GM12878 (cell line): Measurements from ENCODE around the gene CNTNAP2. TPM values are rescaled to one million over a fixed set of nuclear protein-coding genes. Genes with fewer than 3 reads are reported as not detected.

Source experiments
- ATAC-seq: fragments of 200-7000 bp; cut with Tn5 transposase; 3 replicates; pipeline ENCODE4 v1.9.1; 2020; ENCODE audit warnings: mild to moderate bottlenecking, moderate library complexity
- BruUV-seq: library from RNA; stranded (reverse); fragments of 400-500 nt; replicated peaks from 2 replicates; lab custom pipeline; 2021; lab: Mats Ljungman, UMichigan
- CTCF ChIA-PET: fragments of 300-600 bp; sonication (Branson Sonifier 250); formaldehyde crosslinking; extraction: SDS; loops from one replicate; lab custom pipeline; 2021; ENCODE audit warnings: inconsistent platforms; lab: Yijun Ruan, JAX
- POLR2A ChIA-PET: fragments of 350-600 bp; formaldehyde crosslinking; extraction: SDS; loops from one replicate; lab custom pipeline; 2021; ENCODE audit warnings: inconsistent platforms; lab: Charles Lee
- RAD21 ChIA-PET: fragments of 300-600 bp; sonication (Branson Sonifier 250); formaldehyde crosslinking; loops from one replicate; lab custom pipeline; 2023; ENCODE audit warnings: antibody characterized with exemption; ENCODE audit not compliant: unreplicated experiment; lab: Charles Lee
- SMC1A ChIA-PET: fragments of 300-600 bp; sonication (Branson Sonifier 250); formaldehyde crosslinking; loops from one replicate; lab custom pipeline; 2023; ENCODE audit not compliant: unreplicated experiment, uncharacterized antibody; lab: Charles Lee
- DNase-seq: peaks from one replicate; pipeline ENCODE4 v3.0.0-alpha.2; 2011; ENCODE audit warnings: low read depth, low spot score
- FAIRE-seq: peaks from 3 replicates; lab custom pipeline; 2011; peaks lifted over from hg19 to GRCh38; lab: Jason Lieb, UNC
- H2AFZ ChIP-seq: 2 replicates; pipeline ENCODE4 v1.6.0; 2011; ENCODE audit warnings: low read depth, low read length, control low read depth; ENCODE audit not compliant: control insufficient read depth
- H3K27ac ChIP-seq: 2 replicates; pipeline ENCODE4 v1.5.1; 2011; ENCODE audit warnings: control low read depth; ENCODE audit not compliant: control insufficient read depth, insufficient read depth
- H3K27me3 ChIP-seq, 2 experiments: replicated peaks in 1 of 2; 2 replicates each; pipeline versions ENCODE4 v1.6.0 to v1.6.1; 2011; ENCODE audit warnings: low read length in 1 of 2; ENCODE audit not compliant: control insufficient read depth in 2 of 2, insufficient read depth in 2 of 2
- H3K36me3 ChIP-seq, 2 experiments: 2 replicates each; pipeline ENCODE4 v1.5.1; 2011; ENCODE audit warnings: low read length in 1 of 2; ENCODE audit not compliant: control insufficient read depth in 2 of 2, insufficient read depth in 2 of 2
- H3K4me1 ChIP-seq: 2 replicates; pipeline ENCODE4 v1.6.1; 2011; ENCODE audit warnings: mild to moderate bottlenecking, low read length, moderate library complexity, mixed read lengths; ENCODE audit not compliant: control insufficient read depth, insufficient read depth
- H3K4me2 ChIP-seq: 2 replicates; pipeline ENCODE4 v1.6.0; 2011; ENCODE audit warnings: control low read depth; ENCODE audit not compliant: control insufficient read depth, insufficient read depth
- H3K4me3 ChIP-seq: fragments of 200-600 bp; sonication (generic); 2 replicates; pipeline ENCODE4 v1.5.1; 2016
- H3K79me2 ChIP-seq: 2 replicates; pipeline ENCODE4 v1.6.0; 2011; ENCODE audit warnings: low read length; ENCODE audit not compliant: control insufficient read depth, insufficient read depth
- H3K9ac ChIP-seq: 2 replicates; pipeline ENCODE4 v1.8.0; 2011; ENCODE audit warnings: low read length, control low read depth, mixed read lengths; ENCODE audit not compliant: control insufficient read depth, insufficient read depth
- H3K9me3 ChIP-seq: replicated peaks from 3 replicates; pipeline ENCODE4 v1.5.1; 2011; ENCODE audit warnings: mild to moderate bottlenecking, low read length; ENCODE audit not compliant: control insufficient read depth, insufficient read depth
- H4K20me1 ChIP-seq: 2 replicates; pipeline ENCODE4 v1.6.0; 2011; ENCODE audit not compliant: control insufficient read depth, insufficient read depth
- ATF7 ChIP-seq: fragments of 450-650 bp; IDR thresholded peaks from 2 replicates; pipeline ENCODE4 v1.6.1; 2016; ENCODE audit warnings: low read depth, mild to moderate bottlenecking
- LARP7 ChIP-seq: fragments of 450-650 bp; IDR thresholded peaks from 2 replicates; pipeline ENCODE4 v1.6.1; 2017; ENCODE audit warnings: mild to moderate bottlenecking
- SUPT20H ChIP-seq: IDR thresholded peaks from 2 replicates; pipeline ENCODE4 v1.6.1; 2011; ENCODE audit warnings: low read depth, mild to moderate bottlenecking, low read length, moderate library complexity, borderline replicate concordance; ENCODE audit not compliant: control insufficient read depth
- TARDBP ChIP-seq: IDR thresholded peaks from 2 replicates; pipeline ENCODE4 v1.6.1; 2016; ENCODE audit warnings: borderline replicate concordance
- USF2 ChIP-seq: IDR thresholded peaks from 2 replicates; pipeline ENCODE4 v1.6.1; 2011; ENCODE audit warnings: low read depth, low read length, improper control_type of control experiment, borderline replicate concordance
- WGBS: methylation state at CpG from one replicate; pipeline ENCODE4 v1.1.6; 2016; ENCODE audit warnings: low lambda C conversion rate; ENCODE audit not compliant: insufficient replicate concordance, insufficient coverage; ENCODE audit errors: missing lambda C conversion rate; 5-methylcytosine and 5-hydroxymethylcytosine counted together
- in situ Hi-C: fragments of 300-500 bp; cut with MboI; formaldehyde crosslinking; loops from 9 replicates; pipeline ENCODE4 v1.14.3; 2018; ENCODE audit warnings: mixed read lengths
- intact Hi-C: fragments of 100-400 bp; cut with micrococcal nuclease; formaldehyde crosslinking; loops from one replicate; pipeline ENCODE4 v1.14.2; 2022; ENCODE audit not compliant: unreplicated experiment
- polyA plus RNA-seq, 11 experiments: library from polyadenylated mRNA; depleted of rRNA in 4 of 11; unstranded in 6 of 11; stranded (reverse) in 5 of 11; fragments of >200 nt; fragmentation: Nextera tagmentation in 4 of 11; fragmentation: Illumina TruSeq in 1 of 11; extraction: Ambion mirVana in 4 of 11; extraction: Trizol in 1 of 11; gene quantifications; 1 replicate in 1 of 11; 2 replicates in 10 of 11; pipeline versions ENCODE4 v1.2.1 to v1.2.3, GENCODE V29; 2011 to 2016; ENCODE audit warnings: inconsistent platforms in 2 of 11, missing spikeins in 2 of 11, low read depth in 1 of 11
- total RNA-seq, 4 experiments: library from RNA; depleted of rRNA in 3 of 4; stranded (reverse); fragments of >200 nt in 3 of 4; fragmentation: Illumina TruSeq in 1 of 4; extraction: Trizol in 1 of 4; gene quantifications; 2 replicates each; pipeline versions ENCODE4 v1.2.1 to v1.2.3, GENCODE V29; 2013 to 2021

CNTNAP2 gene
- total and polyA plus RNA-seq, 10 of the 15 experiments (the other 5 are each of a cell fraction or from before 2014, with no cell fraction given), result 0.03 to 0.08 (median 0.03) TPM; not detected in 7

- no peak for ATAC-seq
- BruUV-seq, result no TSS peak
- Histone ChIP-seq H3K9ac (no peak overlapping the region), H2AFZ (no peak overlapping the region)
- RAD21 ChIA-PET, result no interaction called here
- WGBS, result 0% methylated on average over 1 of the region's 1 CpG
- TF ChIP-seq USF2 (no peak), LARP7 (no peak), ATF7 (no peak)
- TF ChIP-seq, all 136 proteins: peak for 0
- in situ Hi-C loops (no loop called here), intact Hi-C loops (no loop called here)
- FAIRE-seq (no peak), DNase-seq (no peak)
- POLR2A ChIA-PET, result no interaction called here
- CTCF ChIA-PET, result no interaction called here
- H3K4me2 ChIP-seq, result no peak overlapping the region
- H3K9me3 ChIP-seq, result no peaks in the 10 kb centered on the region
- no peaks in the 10 kb centered on the region for H4K20me1 ChIP-seq
- H3K4me3 ChIP-seq, result no peak overlapping the region
- no peaks in the 10 kb centered on the region for H3K27me3 ChIP-seq
- SMC1A ChIA-PET, result no interaction called here
- H3K36me3 ChIP-seq, result no peaks in the 10 kb centered on the region
- H3K79me2 ChIP-seq, result no peaks in the 10 kb centered on the region
- no peaks in the 10 kb centered on the region for H3K4me1 ChIP-seq
- no peak overlapping the region for H3K27ac ChIP-seq
Measured at GRCh38 chr7:147296986-147297385, 1180.4 kb downstream of the CNTNAP2 start.

GRCh38 chr7:147298611-147299043 lies 1182.0 kb downstream of the CNTNAP2 start:
- no peak for FAIRE-seq
- ChIA-PET CTCF (interaction anchor here (0.7 kb wide), 1 partner anchor 942 kb away, joined by 3 read pairs; no protein-coding TSS in a partner anchor), SMC1A (no interaction called here)
- in situ Hi-C loops, result no loop called here
- no peak overlapping the region for H3K27ac ChIP-seq
- BruUV-seq, result no TSS peak
- no peak for ATAC-seq
- H3K4me2 ChIP-seq, result no peak overlapping the region
- intact Hi-C loops, result no loop called here
- WGBS, result 0% methylated on average over 1 of the region's 1 CpG
- H4K20me1 ChIP-seq, result no peaks in the 10 kb centered on the region
- H3K4me1 ChIP-seq, result no peaks in the 10 kb centered on the region
- no peaks in the 10 kb centered on the region for H3K36me3 ChIP-seq
- no peaks in the 10 kb centered on the region for H3K9me3 ChIP-seq
- H3K9ac ChIP-seq, result no peak overlapping the region
- no peaks in the 10 kb centered on the region for H3K27me3 ChIP-seq
- TF ChIP-seq LARP7 (no peak), TARDBP (no peak), SUPT20H (no peak)
- TF ChIP-seq, all 136 proteins: peak for 0
- POLR2A ChIA-PET, result no interaction called here
- DNase-seq, result no peak
- Histone ChIP-seq H2AFZ (no peak overlapping the region), H3K79me2 (no peaks in the 10 kb centered on the region), H3K4me3 (no peak overlapping the region)
- RAD21 ChIA-PET, result no interaction called here
